ENCODE data around the gene RXYLT1. TPM values are rescaled to one million over a fixed set of nuclear protein-coding genes. Genes with fewer than 3 reads are reported as not detected.

RXYLT1 gene
- total RNA-seq, 2 experiments from 2014 or later, result 6.2 to 6.3 TPM

DNA sequence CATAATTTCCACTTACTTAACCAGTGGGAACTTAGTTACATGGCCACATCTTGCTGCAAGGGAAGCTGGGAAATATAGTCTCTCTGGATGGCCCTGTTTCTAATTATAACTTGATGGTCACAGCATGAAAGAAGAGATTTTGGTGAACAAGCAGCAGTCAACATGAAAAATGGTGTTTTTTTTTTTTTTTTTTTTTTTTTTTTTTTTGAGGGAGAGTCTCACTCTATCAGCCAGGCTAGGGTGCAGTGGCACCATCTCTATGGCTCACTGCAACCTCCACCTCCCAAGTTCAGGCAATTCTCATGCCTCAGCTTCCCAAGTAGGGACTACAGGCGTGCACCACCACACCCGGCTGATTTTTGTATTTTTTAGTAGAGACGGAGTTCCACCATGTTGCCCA lies 75.6 kb downstream of the RXYLT1 start:
- no peak overlapping the region for H3K4me3 ChIP-seq (ENCODE audit: low read length)
- intact Hi-C loops (cut with DNase I, micrococcal nuclease), result no loop called here
- no peaks in the 10 kb centered on the region for H3K4me1 ChIP-seq (ENCODE audit: insufficient read depth, low read length)
- H3K27ac Mint-ChIP-seq, result no peak overlapping the region
- no peaks in the 10 kb centered on the region for H3K4me1 Mint-ChIP-seq (ENCODE audit: low read depth)
- no peak overlapping the region for H3K4me3 Mint-ChIP-seq
- no peaks in the 10 kb centered on the region for H3K9me3 ChIP-seq (ENCODE audit: control insufficient read depth in 1 of 2, insufficient read depth in 1 of 2, low read length in 2 of 2)
- TF ChIP-seq, protein P1, sequence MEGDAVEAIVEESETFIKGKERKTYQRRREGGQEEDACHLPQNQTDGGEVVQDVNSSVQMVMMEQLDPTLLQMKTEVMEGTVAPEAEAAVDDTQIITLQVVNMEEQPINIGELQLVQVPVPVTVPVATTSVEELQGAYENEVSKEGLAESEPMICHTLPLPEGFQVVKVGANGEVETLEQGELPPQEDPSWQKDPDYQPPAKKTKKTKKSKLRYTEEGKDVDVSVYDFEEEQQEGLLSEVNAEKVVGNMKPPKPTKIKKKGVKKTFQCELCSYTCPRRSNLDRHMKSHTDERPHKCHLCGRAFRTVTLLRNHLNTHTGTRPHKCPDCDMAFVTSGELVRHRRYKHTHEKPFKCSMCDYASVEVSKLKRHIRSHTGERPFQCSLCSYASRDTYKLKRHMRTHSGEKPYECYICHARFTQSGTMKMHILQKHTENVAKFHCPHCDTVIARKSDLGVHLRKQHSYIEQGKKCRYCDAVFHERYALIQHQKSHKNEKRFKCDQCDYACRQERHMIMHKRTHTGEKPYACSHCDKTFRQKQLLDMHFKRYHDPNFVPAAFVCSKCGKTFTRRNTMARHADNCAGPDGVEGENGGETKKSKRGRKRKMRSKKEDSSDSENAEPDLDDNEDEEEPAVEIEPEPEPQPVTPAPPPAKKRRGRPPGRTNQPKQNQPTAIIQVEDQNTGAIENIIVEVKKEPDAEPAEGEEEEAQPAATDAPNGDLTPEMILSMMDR (IDR thresholded peaks at IDR 0.05), result no peak
- peaks cover 7% of the 10 kb centered on the region for H3K27me3 Mint-ChIP-seq
- no peak for DNase-seq
- no peaks in the 10 kb centered on the region for H3K27me3 ChIP-seq (ENCODE audit: control insufficient read depth in 1 of 2, insufficient read depth in 2 of 2, low read length in 2 of 2)
- no peaks in the 10 kb centered on the region for H3K36me3 ChIP-seq (ENCODE audit: insufficient read depth, low read length)
- ChIA-PET CTCF (interaction anchor here (0.7 kb wide), 1 partner anchor 1654 kb away, joined by 5 read pairs; no protein-coding TSS in a partner anchor), POLR2A (no interaction called here)
- no peak overlapping the region for H3K27ac ChIP-seq (ENCODE audit: low read depth in 1 of 2, low read length in 2 of 2)
- H3K9me3 Mint-ChIP-seq, result no peaks in the 10 kb centered on the region
- H3K36me3 Mint-ChIP-seq (ENCODE audit: low read depth), result no peaks in the 10 kb centered on the region
- no peak for ATAC-seq (ENCODE audit: poor library complexity)

GRCh38 chr12:63857771-63858670 lies 78.3 kb downstream of the RXYLT1 start:
- intact Hi-C loops (cut with DNase I, micrococcal nuclease), result no loop called here
- H3K4me3 ChIP-seq (ENCODE audit: low read length), result no peak overlapping the region
- H3K9me3 ChIP-seq (ENCODE audit: control insufficient read depth in 1 of 2, insufficient read depth in 1 of 2, low read length in 2 of 2), result no peaks in the 10 kb centered on the region
- no peaks in the 10 kb centered on the region for H3K4me1 Mint-ChIP-seq (ENCODE audit: low read depth)
- H3K27ac Mint-ChIP-seq, result no peak overlapping the region
- no peak overlapping the region for H3K4me3 Mint-ChIP-seq
- no peak for DNase-seq
- H3K27me3 ChIP-seq (ENCODE audit: control insufficient read depth in 1 of 2, insufficient read depth in 2 of 2, low read length in 2 of 2), result no peaks in the 10 kb centered on the region
- CTCF ChIA-PET, result no interaction called here
- no peak overlapping the region for H3K27ac ChIP-seq (ENCODE audit: low read depth in 1 of 2, low read length in 2 of 2)
- no peaks in the 10 kb centered on the region for H3K9me3 Mint-ChIP-seq
- no peaks in the 10 kb centered on the region for H3K4me1 ChIP-seq (ENCODE audit: insufficient read depth, low read length)
- no peaks in the 10 kb centered on the region for H3K36me3 Mint-ChIP-seq (ENCODE audit: low read depth)
- POLR2A ChIA-PET, result no interaction called here
- ATAC-seq (ENCODE audit: poor library complexity), result no peak
- peaks cover 7% of the 10 kb centered on the region for H3K27me3 Mint-ChIP-seq
- TF ChIP-seq, protein P1 (IDR thresholded peaks at IDR 0.05), result no peak
- H3K36me3 ChIP-seq (ENCODE audit: insufficient read depth, low read length), result no peaks in the 10 kb centered on the region

Other genes with a start within 250 kb of the RXYLT1 start
- not detected for gene DPY19L2, start 111.4 kb upstream of the RXYLT1 start, total RNA-seq
- under 1 TPM in 1 of 2 experiments, not detected in 1; 0.03 TPM for gene SRGAP1, start 64.8 kb downstream of the RXYLT1 start, total RNA-seq